GM19099 (cell line): Measurements from ENCODE around the gene DDX39A.

ENCODE experiments used
- POLR2A ChIP-seq: IDR thresholded peaks from 3 replicates; pipeline ENCODE4 v1.6.1; 2011; ENCODE audit warnings: low read depth; ENCODE audit not compliant: insufficient read length; ENCODE audit errors: extremely low read depth

Gene DDX39A

DNA sequence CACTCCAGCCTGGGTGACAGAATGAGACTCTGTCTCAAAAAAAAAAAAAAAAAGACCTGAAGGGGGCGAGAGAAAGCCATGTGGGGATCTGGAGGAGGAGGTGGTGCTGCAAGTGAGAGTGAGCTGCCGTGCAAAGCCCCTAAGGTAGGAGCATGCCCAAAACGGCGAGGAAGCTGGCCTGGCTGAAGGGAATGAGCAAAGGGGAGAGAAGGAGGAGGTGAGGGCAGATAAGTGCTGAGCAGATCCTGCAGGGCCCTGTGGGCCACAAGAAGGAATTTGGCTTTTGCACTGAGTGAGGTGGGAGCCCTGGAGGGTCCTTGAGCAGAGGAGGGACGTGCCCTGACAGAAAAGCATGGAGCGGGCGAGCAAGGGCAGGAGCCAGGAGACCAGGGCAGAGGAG, 57.3 kb downstream of the DDX39A start:
- TF ChIP-seq POLR2A: no peak
